PC-9 (cell line): ENCODE results near the gene MINDY4B.

Source experiments
- EZH2 ChIP-seq: fragments of 200-600 bp; sonication (generic); IDR thresholded peaks from 2 replicates; pipeline ENCODE4 v1.8.0; 2017; ENCODE audit warnings: antibody characterized with exemption, low read depth
- TF ChIP-seq, protein P1 (sequence below): fragments of 200-600 bp; sonication (generic); conservative IDR thresholded peaks from 2 replicates; pipeline ENCODE4 v1.6.1; 2017; ENCODE audit warnings: mixed run types, antibody characterized with exemption, mild to moderate bottlenecking, moderate library complexity

DNA sequence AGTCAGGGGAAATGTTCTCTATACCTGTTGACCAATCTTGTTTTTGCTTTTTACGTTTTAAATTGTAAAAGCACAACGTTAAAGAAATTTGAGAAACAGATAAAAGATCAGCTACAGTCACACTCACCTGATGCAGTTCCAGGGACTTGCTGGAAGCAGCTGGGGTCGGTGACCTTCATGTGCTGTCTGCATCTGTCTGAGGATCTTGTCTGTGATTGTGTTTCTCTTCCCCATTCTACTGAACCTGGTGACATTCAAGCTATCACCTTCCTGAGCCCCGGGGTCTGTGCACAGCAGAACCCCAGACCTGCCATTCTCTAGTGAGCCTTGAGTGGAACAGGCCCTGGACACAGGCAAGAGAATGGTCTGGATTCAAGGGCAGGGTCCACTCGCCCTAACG, 75.8 kb downstream of the MINDY4B start:
- no peak for TF ChIP-seq EZH2
- TF ChIP-seq, protein P1, sequence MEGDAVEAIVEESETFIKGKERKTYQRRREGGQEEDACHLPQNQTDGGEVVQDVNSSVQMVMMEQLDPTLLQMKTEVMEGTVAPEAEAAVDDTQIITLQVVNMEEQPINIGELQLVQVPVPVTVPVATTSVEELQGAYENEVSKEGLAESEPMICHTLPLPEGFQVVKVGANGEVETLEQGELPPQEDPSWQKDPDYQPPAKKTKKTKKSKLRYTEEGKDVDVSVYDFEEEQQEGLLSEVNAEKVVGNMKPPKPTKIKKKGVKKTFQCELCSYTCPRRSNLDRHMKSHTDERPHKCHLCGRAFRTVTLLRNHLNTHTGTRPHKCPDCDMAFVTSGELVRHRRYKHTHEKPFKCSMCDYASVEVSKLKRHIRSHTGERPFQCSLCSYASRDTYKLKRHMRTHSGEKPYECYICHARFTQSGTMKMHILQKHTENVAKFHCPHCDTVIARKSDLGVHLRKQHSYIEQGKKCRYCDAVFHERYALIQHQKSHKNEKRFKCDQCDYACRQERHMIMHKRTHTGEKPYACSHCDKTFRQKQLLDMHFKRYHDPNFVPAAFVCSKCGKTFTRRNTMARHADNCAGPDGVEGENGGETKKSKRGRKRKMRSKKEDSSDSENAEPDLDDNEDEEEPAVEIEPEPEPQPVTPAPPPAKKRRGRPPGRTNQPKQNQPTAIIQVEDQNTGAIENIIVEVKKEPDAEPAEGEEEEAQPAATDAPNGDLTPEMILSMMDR, result no peak
